ENCODE results near the gene RNF183. TPM values are rescaled to one million over a fixed set of nuclear protein-coding genes. Genes with fewer than 3 reads are reported as not detected.

RNF183 gene
- total RNA-seq, 1 donor from 2014 or later: not detected

GRCh38 chr9:113349445-113350094, 46.4 kb upstream of the RNF183 start, which contains the start of gene BSPRY:
BSPRY (plus strand) TSS chr9:113349541; CDS start chr9:113349580, 39 bp downstream.
- Mint-ChIP-seq H3K4me1 (peaks cover 20% of the 10 kb centered on the region), H3K36me3 (ENCODE audit: low read depth) (no peaks in the 10 kb centered on the region), H3K4me3 (peak within 1 kb of the TSS; percentile 82), H3K27me3 (peaks cover 7% of the 10 kb centered on the region), H3K27ac (peak within 1 kb of the TSS; percentile 30), H3K9me3 (no peaks in the 10 kb centered on the region)
- ChIA-PET POLR2A (interaction anchor here (1.1 to 3.8 kb wide), 5 partner anchors 10 to 75 kb away, joined by 3 to 24 read pairs (median 5); partner anchors contain the start of genes C9orf43, CDC26, HDHD3 and POLE3), CTCF (interaction anchor here (1.4 kb wide), 1 partner anchor 52 kb away, joined by 5 read pairs; the partner anchor contains the start of gene ALAD)
- ATAC-seq (ENCODE audit: low read depth) (peak; percentile 59), DNase-seq (peak; percentile 39)
- no peak for TF ChIP-seq CTCF (IDR thresholded peaks at IDR 0.05)
- intact Hi-C loops (cut with micrococcal nuclease): loop anchor here (1.0 to 2.0 kb wide), 3 partner anchors 9 to 129 kb away; partner anchors contain the start of genes C9orf43, FKBP15, POLE3 and SLC31A1

- Mint-ChIP-seq H3K4me3 (peak overlapping the region; percentile 82), H3K4me1 (peaks cover 20% of the 10 kb centered on the region), H3K36me3 (ENCODE audit: low read depth) (no peaks in the 10 kb centered on the region), H3K27me3 (peaks cover 7% of the 10 kb centered on the region), H3K27ac (no peak overlapping the region), H3K9me3 (no peaks in the 10 kb centered on the region)
- CTCF ChIA-PET: interaction anchor here (1.4 kb wide), 1 partner anchor 52 kb away, joined by 5 read pairs; the partner anchor contains the start of gene ALAD
- intact Hi-C loops (cut with micrococcal nuclease): no loop called here
- ATAC-seq (ENCODE audit: low read depth): no peak
- no peak for TF ChIP-seq CTCF (IDR thresholded peaks at IDR 0.05)
- POLR2A ChIA-PET: interaction anchor here (1.1 to 3.8 kb wide), 4 partner anchors 9 to 73 kb away, joined by 3 to 24 read pairs (median 10); partner anchors contain the start of genes C9orf43, HDHD3, POLE3 and WDR31
- DNase-seq: no peak
These were observed 45.9 kb upstream of the RNF183 start for GRCh38 chr9:113349066-113349444.

- H3K4me3 Mint-ChIP-seq: peak overlapping the region; percentile 41
- H3K9me3 Mint-ChIP-seq: no peaks in the 10 kb centered on the region
- no peak for DNase-seq
- peaks cover 7% of the 10 kb centered on the region for H3K27me3 Mint-ChIP-seq
- H3K36me3 Mint-ChIP-seq (ENCODE audit: low read depth): no peaks in the 10 kb centered on the region
- H3K4me1 Mint-ChIP-seq: peaks cover 20% of the 10 kb centered on the region
- ChIA-PET POLR2A (interaction anchor here (3.0 to 3.8 kb wide), 2 partner anchors 8 to 28 kb away, joined by 16 to 24 read pairs; partner anchors contain the start of genes HDHD3 and WDR31), CTCF (interaction anchor here (1.2 to 1.4 kb wide), 2 partner anchors 53 to 58 kb away, joined by 3 to 5 read pairs; partner anchors contain the start of gene ALAD)
- intact Hi-C loops (cut with micrococcal nuclease): no loop called here
- ATAC-seq (ENCODE audit: low read depth): no peak
- TF ChIP-seq CTCF (IDR thresholded peaks at IDR 0.05): no peak
- H3K27ac Mint-ChIP-seq: no peak overlapping the region
These were observed 45.3 kb upstream of the RNF183 start for GRCh38 chr9:113348437-113348836.

GRCh38 chr9:113345671-113346070, 42.5 kb upstream of the RNF183 start:
- ChIA-PET CTCF (no interaction called here), POLR2A (no interaction called here)
- H3K27ac Mint-ChIP-seq: no peak overlapping the region
- H3K27me3 Mint-ChIP-seq: no peaks in the 10 kb centered on the region
- intact Hi-C loops (cut with micrococcal nuclease): no loop called here
- H3K9me3 Mint-ChIP-seq: no peaks in the 10 kb centered on the region
- no peak for TF ChIP-seq CTCF (IDR thresholded peaks at IDR 0.05)
- H3K4me3 Mint-ChIP-seq: no peak overlapping the region
- H3K36me3 Mint-ChIP-seq (ENCODE audit: low read depth): no peaks in the 10 kb centered on the region
- DNase-seq: no peak
- peaks cover 12% of the 10 kb centered on the region for H3K4me1 Mint-ChIP-seq
- no peak for ATAC-seq (ENCODE audit: low read depth)

- CTCF ChIA-PET: no interaction called here
- no peak overlapping the region for H3K27ac Mint-ChIP-seq
- no peak overlapping the region for H3K4me3 Mint-ChIP-seq
These were observed 42.0 kb upstream of the RNF183 start for GRCh38 chr9:113345190-113345589.

More at GRCh38 chr9:113345190-113345589, 42.0 kb upstream of the RNF183 start:
- no peaks in the 10 kb centered on the region for H3K27me3 Mint-ChIP-seq
- ATAC-seq (ENCODE audit: low read depth) (no peak), DNase-seq (no peak)
- H3K4me1 Mint-ChIP-seq: peaks cover 12% of the 10 kb centered on the region
- H3K36me3 Mint-ChIP-seq (ENCODE audit: low read depth): no peaks in the 10 kb centered on the region
- intact Hi-C loops (cut with micrococcal nuclease): no loop called here
- POLR2A ChIA-PET: no interaction called here
- TF ChIP-seq CTCF (IDR thresholded peaks at IDR 0.05): no peak
- no peaks in the 10 kb centered on the region for H3K9me3 Mint-ChIP-seq

Measured in activated B cell treated with CpG ODN at 0.5 μM for 24 hours (primary cell).